ENCODE data around the gene NFKBIB.

The NFKBIB gene

GRCh38 chr19:38958301-38958700 is 58.5 kb downstream of the NFKBIB start:
- DNase-seq (ENCODE audit: low spot score): no peak

Measured in NAMALWA (cell line).